A549 treated with dexamethasone at 1 μM for 4 hours (cell line): ENCODE results near the gene ADNP. TPM values are rescaled to one million over a fixed set of nuclear protein-coding genes. Genes with fewer than 3 reads are reported as not detected.

Source experiments
- total RNA-seq: library from RNA; stranded (reverse); fragments of 200-300 nt; extraction: Qiagen RNA extraction; gene quantifications from 5 replicates; pipeline ENCODE4 v1.2.3, GENCODE V29; 2022

ADNP gene
- 45.3 to 51.6 TPM (median 48.2 TPM) in 5 replicates for total RNA-seq

GRCh38 chr20:50931306-50932015 lies at the start of gene ADNP:
Gene ADNP (minus strand): TSS chr20:50931437. CDS start chr20:50903996, 27,441 bp downstream.

GRCh38 chr20:50958615-50959542 lies 27.6 kb upstream of the ADNP start, which contains the start of gene MOCS3:
Gene MOCS3 (plus strand): TSS chr20:50958818. CDS start chr20:50958843, 25 bp downstream.

GRCh38 chr20:50957798-50958614 lies 26.8 kb upstream of the ADNP start, which contains the start of gene DPM1:
Gene DPM1 (minus strand): TSS chr20:50958532. CDS start chr20:50958523, 9 bp downstream.

Other genes with a start within 250 kb of the ADNP start
- gene RIPOR3, start 239.9 kb downstream of the ADNP start, total RNA-seq = 0.06 to 0.11 TPM in 2 of 5 replicates, not detected in the others
- gene PARD6B, start 199.9 kb downstream of the ADNP start, total RNA-seq = 3.7 to 5.1 TPM (median 4.5 TPM) in 5 replicates
- gene BCAS4, start 136.4 kb downstream of the ADNP start, total RNA-seq = 26.9 to 30.2 TPM (median 27.1 TPM) in 5 replicates
- 70.4 to 97.3 TPM (median 73.6 TPM) in 5 replicates for gene DPM1, start 27.1 kb upstream of the ADNP start, total RNA-seq
- gene MOCS3, start 27.4 kb upstream of the ADNP start, total RNA-seq = 5.9 to 6.5 TPM (median 6.4 TPM) in 5 replicates
- 28.9 to 52.5 TPM (median 34.4 TPM) in 5 replicates for gene KCNG1, start 91.7 kb upstream of the ADNP start, total RNA-seq